ENCODE results near the gene RRAS2.

- no peak for TF ChIP-seq CTCF (IDR thresholded peaks at IDR 0.05; ENCODE audit: insufficient read depth, low read depth, low read length)
- TF ChIP-seq EZH2 (IDR thresholded peaks at IDR 0.05; ENCODE audit: insufficient read depth, low read length) = no peak
Observed at GRCh38 chr11:14240221-14240620, 118.8 kb downstream of the RRAS2 start.

All from astrocyte (in vitro differentiated cells and primary cell).